Hepatocyte (in vitro differentiated cells): ENCODE measurements around the gene JHY. TPM values are rescaled to one million over a fixed set of nuclear protein-coding genes. Genes with fewer than 3 reads are reported as not detected.

Experiments used
- DNase-seq: peaks from one replicate; pipeline ENCODE4 v3.0.0-alpha.2; 2016; ENCODE audit warnings: low spot score
- H2AFZ ChIP-seq: fragments of 200-600 bp; sonication (generic); 2 replicates; pipeline ENCODE4 v1.6.0; 2016; ENCODE audit warnings: antibody characterized with exemption, mild to moderate bottlenecking
- H3K27ac ChIP-seq: fragments of 200-600 bp; sonication (generic); 2 replicates; pipeline ENCODE4 v1.5.1; 2016; ENCODE audit warnings: mild to moderate bottlenecking
- H3K27me3 ChIP-seq: fragments of 200-600 bp; sonication (generic); 2 replicates; pipeline ENCODE4 v1.6.1; 2016
- H3K36me3 ChIP-seq: fragments of 200-600 bp; sonication (generic); replicated peaks from 2 replicates; pipeline ENCODE4 v1.5.1; 2016; ENCODE audit warnings: low read depth; ENCODE audit not compliant: insufficient read depth
- H3K4me1 ChIP-seq: fragments of 200-600 bp; sonication (generic); 2 replicates; pipeline ENCODE4 v1.5.1; 2016; ENCODE audit warnings: mild to moderate bottlenecking, moderate library complexity; ENCODE audit not compliant: insufficient read depth
- H3K4me2 ChIP-seq: fragments of 200-600 bp; sonication (generic); 2 replicates; pipeline ENCODE4 v1.6.0; 2016
- H3K4me3 ChIP-seq: fragments of 200-600 bp; sonication (generic); 2 replicates; pipeline ENCODE4 v1.5.1; 2016; ENCODE audit warnings: mild to moderate bottlenecking
- H3K79me2 ChIP-seq: fragments of 200-600 bp; sonication (generic); 2 replicates; pipeline ENCODE4 v1.6.0; 2017; ENCODE audit warnings: mild to moderate bottlenecking
- H3K9me2 ChIP-seq: fragments of 200-600 bp; sonication (generic); replicated peaks from 2 replicates; pipeline ENCODE4 v1.6.0; 2017; ENCODE audit warnings: mild to moderate bottlenecking; ENCODE audit not compliant: insufficient read depth
- H3K9me3 ChIP-seq: fragments of 200-600 bp; sonication (generic); 2 replicates; pipeline ENCODE4 v1.5.1; 2016; ENCODE audit warnings: low read depth, mild to moderate bottlenecking
- H4K20me1 ChIP-seq: fragments of 200-600 bp; sonication (generic); 2 replicates; pipeline ENCODE4 v1.6.0; 2016; ENCODE audit warnings: mild to moderate bottlenecking; ENCODE audit not compliant: insufficient read depth, poor library complexity, severe bottlenecking
- EZH2 ChIP-seq: fragments of 200-600 bp; sonication (generic); IDR thresholded peaks from 2 replicates; pipeline ENCODE4 v1.6.1; 2016; ENCODE audit warnings: antibody characterized with exemption, mild to moderate bottlenecking, borderline replicate concordance
- EZH2phosphoT487 ChIP-seq: fragments of 200-600 bp; sonication (generic); IDR thresholded peaks from one replicate; pipeline ENCODE4 v1.6.1; 2018; ENCODE audit warnings: antibody characterized with exemption, mild to moderate bottlenecking, low read depth, moderate library complexity; ENCODE audit not compliant: unreplicated experiment, severe bottlenecking
- WGBS: methylation state at CpG from one replicate; pipeline ENCODE4 v1.1.6; 2016; ENCODE audit warnings: low lambda C conversion rate; ENCODE audit errors: missing lambda C conversion rate; 5-methylcytosine and 5-hydroxymethylcytosine counted together
- polyA plus RNA-seq: library from polyadenylated mRNA; unstranded; fragments of >200 nt; fragmentation: Nextera tagmentation; extraction: Ambion mirVana; gene quantifications from 2 replicates; pipeline ENCODE4 v1.2.1, GENCODE V29; 2016
- total RNA-seq: library from RNA; depleted of rRNA; stranded (reverse); fragments of >200 nt; gene quantifications from 2 replicates; pipeline ENCODE4 v1.2.3, GENCODE V29; 2014
- TF ChIP-seq, protein P1 (sequence below): fragments of 200-600 bp; sonication (generic); IDR thresholded peaks from 2 replicates; pipeline ENCODE4 v1.5.1; 2016; ENCODE audit warnings: antibody characterized with exemption, mild to moderate bottlenecking; ENCODE audit not compliant: poor library complexity

The JHY gene
- total and polyA plus RNA-seq, 2 experiments from 2014 or later, result 2.8 to 3.0 TPM

DNA sequence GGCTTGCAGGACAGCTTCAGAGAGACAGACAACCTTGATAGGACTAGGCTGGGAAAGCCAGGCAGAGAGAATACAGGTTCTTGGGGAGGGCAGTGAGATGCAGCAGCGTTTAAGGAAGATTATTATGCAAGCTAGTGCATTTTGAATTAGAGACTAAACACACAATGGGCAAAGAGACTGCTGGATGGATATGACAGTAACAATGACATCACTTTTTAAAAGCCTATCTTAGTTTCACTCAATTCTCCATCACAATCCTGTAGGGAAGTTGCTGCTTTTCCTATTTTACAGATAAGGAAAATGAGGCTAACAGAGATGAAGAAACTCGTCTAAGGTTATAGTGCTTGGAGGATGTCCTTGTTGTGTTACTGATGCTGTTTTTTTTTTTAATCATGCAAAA lies 5.6 kb downstream of the JHY start:
- no peak overlapping the region for H3K4me3 ChIP-seq
- H3K27ac ChIP-seq, result no peak overlapping the region
- WGBS, result 73% methylated on average over 2 of the region's 2 CpGs
- no peaks in the 10 kb centered on the region for H3K79me2 ChIP-seq
- DNase-seq, result no peak
- no peaks in the 10 kb centered on the region for H4K20me1 ChIP-seq
- H3K4me1 ChIP-seq, result peaks cover 6% of the 10 kb centered on the region
- H3K9me2 ChIP-seq, result no peaks in the 10 kb centered on the region
- no peak overlapping the region for H3K4me2 ChIP-seq
- H2AFZ ChIP-seq, result no peak overlapping the region
- no peaks in the 10 kb centered on the region for H3K9me3 ChIP-seq
- no peaks in the 10 kb centered on the region for H3K27me3 ChIP-seq
- TF ChIP-seq EZH2phosphoT487 (no peak), EZH2 (no peak)
- TF ChIP-seq, protein P1, sequence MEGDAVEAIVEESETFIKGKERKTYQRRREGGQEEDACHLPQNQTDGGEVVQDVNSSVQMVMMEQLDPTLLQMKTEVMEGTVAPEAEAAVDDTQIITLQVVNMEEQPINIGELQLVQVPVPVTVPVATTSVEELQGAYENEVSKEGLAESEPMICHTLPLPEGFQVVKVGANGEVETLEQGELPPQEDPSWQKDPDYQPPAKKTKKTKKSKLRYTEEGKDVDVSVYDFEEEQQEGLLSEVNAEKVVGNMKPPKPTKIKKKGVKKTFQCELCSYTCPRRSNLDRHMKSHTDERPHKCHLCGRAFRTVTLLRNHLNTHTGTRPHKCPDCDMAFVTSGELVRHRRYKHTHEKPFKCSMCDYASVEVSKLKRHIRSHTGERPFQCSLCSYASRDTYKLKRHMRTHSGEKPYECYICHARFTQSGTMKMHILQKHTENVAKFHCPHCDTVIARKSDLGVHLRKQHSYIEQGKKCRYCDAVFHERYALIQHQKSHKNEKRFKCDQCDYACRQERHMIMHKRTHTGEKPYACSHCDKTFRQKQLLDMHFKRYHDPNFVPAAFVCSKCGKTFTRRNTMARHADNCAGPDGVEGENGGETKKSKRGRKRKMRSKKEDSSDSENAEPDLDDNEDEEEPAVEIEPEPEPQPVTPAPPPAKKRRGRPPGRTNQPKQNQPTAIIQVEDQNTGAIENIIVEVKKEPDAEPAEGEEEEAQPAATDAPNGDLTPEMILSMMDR, result no peak
- no peaks in the 10 kb centered on the region for H3K36me3 ChIP-seq

DNA sequence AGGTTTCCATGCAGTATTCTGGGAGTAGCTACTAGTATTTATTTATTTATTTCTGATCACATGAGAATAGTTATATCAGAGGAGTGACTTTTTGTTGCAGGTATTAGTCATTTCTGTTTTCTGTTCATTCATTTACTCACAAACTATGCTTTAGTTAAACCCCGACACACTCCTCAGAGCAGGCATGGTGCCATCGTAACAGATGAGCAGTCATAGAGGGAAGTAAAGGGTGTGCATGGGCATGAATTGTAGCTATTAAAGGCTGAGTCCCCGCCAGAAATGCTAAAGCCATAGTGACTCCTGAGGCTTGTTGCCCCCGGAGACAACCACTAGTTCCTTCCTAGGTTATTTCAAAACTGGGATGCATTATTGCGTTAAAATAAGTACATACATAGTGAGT lies 10.6 kb downstream of the JHY start:
- H3K4me1 ChIP-seq, result no peaks in the 10 kb centered on the region
- no peaks in the 10 kb centered on the region for H3K9me3 ChIP-seq
- H3K27ac ChIP-seq, result no peak overlapping the region
- WGBS, result 94% methylated on average over 5 of the region's 5 CpGs
- no peak overlapping the region for H3K4me2 ChIP-seq
- TF ChIP-seq, protein P1, result no peak
- TF ChIP-seq EZH2phosphoT487 (no peak), EZH2 (no peak)
- no peak overlapping the region for H3K4me3 ChIP-seq
- no peaks in the 10 kb centered on the region for H3K79me2 ChIP-seq
- H4K20me1 ChIP-seq, result no peaks in the 10 kb centered on the region
- no peak overlapping the region for H2AFZ ChIP-seq
- no peaks in the 10 kb centered on the region for H3K36me3 ChIP-seq
- no peak for DNase-seq
- no peaks in the 10 kb centered on the region for H3K27me3 ChIP-seq
- H3K9me2 ChIP-seq, result no peaks in the 10 kb centered on the region

DNA sequence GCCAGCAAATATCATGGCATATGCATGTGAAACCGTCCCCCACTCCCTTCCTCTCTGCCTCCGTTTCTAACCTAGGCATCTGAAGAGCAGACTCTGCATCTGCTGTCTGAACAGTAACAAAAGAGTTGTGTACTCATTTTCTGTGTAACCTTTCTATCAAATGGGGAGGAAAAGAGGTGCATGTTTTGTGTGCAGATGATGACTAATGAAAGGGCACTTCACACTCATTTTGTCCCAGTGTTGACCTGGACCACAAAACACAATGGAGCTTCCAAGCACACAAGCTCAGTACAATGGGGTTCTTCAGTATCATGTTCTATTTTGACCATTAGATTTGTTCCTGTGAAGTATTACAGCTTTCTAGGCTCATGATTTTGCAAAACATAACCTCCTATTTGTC lies 13.0 kb downstream of the JHY start:
- WGBS, result 74% methylated on average over 2 of the region's 2 CpGs
- no peak for DNase-seq
- Histone ChIP-seq H3K36me3 (no peaks in the 10 kb centered on the region), H3K4me2 (no peak overlapping the region), H3K4me3 (no peak overlapping the region), H3K9me2 (no peaks in the 10 kb centered on the region), H3K9me3 (no peaks in the 10 kb centered on the region), H2AFZ (no peak overlapping the region), H3K4me1 (no peaks in the 10 kb centered on the region), H3K27me3 (no peaks in the 10 kb centered on the region), H3K27ac (no peak overlapping the region), H4K20me1 (no peaks in the 10 kb centered on the region), H3K79me2 (no peaks in the 10 kb centered on the region)
- TF ChIP-seq, protein P1, result no peak
- TF ChIP-seq EZH2 (no peak), EZH2phosphoT487 (no peak)

DNA sequence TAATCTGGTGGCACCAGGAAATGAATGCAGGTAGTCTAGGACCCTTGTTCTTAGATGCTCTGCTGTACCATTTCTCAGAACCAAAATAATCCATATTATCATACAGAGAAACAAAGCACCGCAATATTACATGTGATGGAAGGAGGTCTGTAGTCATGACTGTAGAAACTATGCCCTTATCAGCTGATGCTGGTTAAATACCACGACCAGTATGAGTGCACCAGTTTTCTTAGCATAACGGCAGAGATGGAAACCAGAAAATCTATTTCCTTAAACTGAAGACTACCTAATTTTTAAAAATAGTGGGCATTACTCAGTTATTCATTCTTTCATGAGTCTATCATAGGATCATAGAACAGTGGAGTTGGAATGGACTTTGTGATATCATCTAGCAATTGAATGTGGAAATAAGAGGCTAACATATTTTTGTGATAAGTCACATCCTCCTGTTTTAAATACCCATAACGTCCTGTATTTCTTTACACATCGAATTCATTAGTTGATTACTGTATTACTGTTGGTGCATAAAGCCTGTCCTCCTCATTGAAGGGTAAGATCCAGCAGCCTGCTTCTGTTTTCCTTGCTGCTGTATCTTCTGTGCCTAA lies 15.1 kb downstream of the JHY start:
- H3K9me2 ChIP-seq, result no peaks in the 10 kb centered on the region
- no peaks in the 10 kb centered on the region for H3K79me2 ChIP-seq
- H3K27me3 ChIP-seq, result no peaks in the 10 kb centered on the region
- H3K27ac ChIP-seq, result no peak overlapping the region
- H3K4me2 ChIP-seq, result no peak overlapping the region
- no peaks in the 10 kb centered on the region for H3K36me3 ChIP-seq
- no peaks in the 10 kb centered on the region for H4K20me1 ChIP-seq
- no peak overlapping the region for H3K4me3 ChIP-seq
- no peak for DNase-seq
- no peaks in the 10 kb centered on the region for H3K4me1 ChIP-seq
- TF ChIP-seq EZH2, result no peak
- TF ChIP-seq EZH2phosphoT487, result no peak
- TF ChIP-seq, protein P1, result no peak
- no peak overlapping the region for H2AFZ ChIP-seq
- no peaks in the 10 kb centered on the region for H3K9me3 ChIP-seq
- WGBS, result 88% methylated on average over 5 of the region's 5 CpGs
